ENCODE data around the gene FLRT1. TPM values are rescaled to one million over a fixed set of nuclear protein-coding genes. Genes with fewer than 3 reads are reported as not detected.
A peak's percentile ranks its signal among the peaks of the same experiment; 100 is the strongest.

The FLRT1 gene
- total and polyA plus RNA-seq, 9 donors, result 0.13 to 1.2 (median 0.38) TPM

GRCh38 chr11:64034411-64034811 lies 1.3 kb upstream of the FLRT1 start:
- H3K27me3 ChIP-seq, result no peaks in the 10 kb centered on the region
- H3K9me3 ChIP-seq, result no peaks in the 10 kb centered on the region
- H3K4me3 ChIP-seq, result no peak overlapping the region
- no peak for DNase-seq
- 77 to 86% (median 78%) methylated on average over 9 of the region's 9 CpGs for WGBS, 3 donors
- intact Hi-C loops (cut with DNase I), result no loop called here
- no peak overlapping the region for H3K27ac ChIP-seq
- peaks cover 2% of the 10 kb centered on the region for H3K4me1 ChIP-seq (ENCODE audit: insufficient read depth)
- TF ChIP-seq EP300 (IDR thresholded peaks at IDR 0.05) (no peak), CTCF (IDR thresholded peaks at IDR 0.05) (no peak)
- no peaks in the 10 kb centered on the region for H3K36me3 ChIP-seq

GRCh38 chr11:64035081-64035524 lies 628 bp upstream of the FLRT1 start:
- no peak overlapping the region for H3K4me3 ChIP-seq
- no peak for DNase-seq
- no peak for TF ChIP-seq EP300 (IDR thresholded peaks at IDR 0.05)
- TF ChIP-seq CTCF (IDR thresholded peaks at IDR 0.05), result no peak
- TF ChIP-seq POLR2A (IDR thresholded peaks at IDR 0.05), result no peak
- intact Hi-C loops (cut with DNase I), result no loop called here
- no peaks in the 10 kb centered on the region for H3K9me3 ChIP-seq
- H3K27me3 ChIP-seq, result no peaks in the 10 kb centered on the region
- no peaks in the 10 kb centered on the region for H3K36me3 ChIP-seq
- WGBS, 3 donors, result 3 to 6% (median 4%) methylated on average over 17 of the region's 17 CpGs
- no peak overlapping the region for H3K27ac ChIP-seq
- H3K4me1 ChIP-seq (ENCODE audit: insufficient read depth), result peaks cover 2% of the 10 kb centered on the region

GRCh38 chr11:64036087-64037026 lies 626 bp downstream of the FLRT1 start:
- H3K36me3 ChIP-seq, result no peaks in the 10 kb centered on the region
- H3K9me3 ChIP-seq, result no peaks in the 10 kb centered on the region
- WGBS, 3 donors, result 1 to 4% (median 3%) methylated on average over 57 to 85 of the region's 85 CpGs
- TF ChIP-seq EP300 (IDR thresholded peaks at IDR 0.05) (no peak), POLR2A (IDR thresholded peaks at IDR 0.05) (no peak), CTCF (IDR thresholded peaks at IDR 0.05) (no peak)
- intact Hi-C loops (cut with DNase I), result no loop called here
- DNase-seq, result peak; percentile 60 to 74 (median 67)
- H3K27ac ChIP-seq, result no peak overlapping the region
- H3K4me1 ChIP-seq (ENCODE audit: insufficient read depth), result peaks cover 2% of the 10 kb centered on the region
- H3K27me3 ChIP-seq, result no peaks in the 10 kb centered on the region
- H3K4me3 ChIP-seq, result peak overlapping the region; percentile 40

- Histone ChIP-seq H3K27me3 (no peaks in the 10 kb centered on the region), H3K4me3 (no peak overlapping the region), H3K27ac (no peak overlapping the region), H3K9me3 (no peaks in the 10 kb centered on the region), H3K36me3 (no peaks in the 10 kb centered on the region), H3K4me1 (ENCODE audit: insufficient read depth) (peaks cover 2% of the 10 kb centered on the region)
- intact Hi-C loops (cut with DNase I), result no loop called here
- no peak for DNase-seq
- TF ChIP-seq POLR2A (IDR thresholded peaks at IDR 0.05), result no peak
- no peak for TF ChIP-seq EP300 (IDR thresholded peaks at IDR 0.05)
- TF ChIP-seq CTCF (IDR thresholded peaks at IDR 0.05), result no peak
- WGBS, 3 donors, result 45 to 52% (median 46%) methylated on average over 23 of the region's 23 CpGs
Observed at GRCh38 chr11:64037027-64037634, 1.4 kb downstream of the FLRT1 start.

All from ovary (tissue), 9 donors.